Tibial artery (tissue), 4 donors: ENCODE measurements around the gene NCOA3.
"Not testable (repeated sequence)": the region's sequence is repeated elsewhere in the genome, so short reads cannot be mapped to it uniquely, and the experiment has no call there.

Source experiments
- DNase-seq, 2 donors: peaks; one replicate each; pipeline ENCODE4 v3.0.0-alpha.2; 2019
- H3K27ac ChIP-seq, 2 donors: fragments of 200-600 bp; sonication (generic) in 1 of 2; 1 replicate in 1 of 2; 2 replicates in 1 of 2; pipeline ENCODE4 v1.5.1; 2018 to 2019; ENCODE audit warnings: mild to moderate bottlenecking in 1 of 2
- H3K27me3 ChIP-seq, 2 donors: fragments of 200-600 bp; sonication (generic) in 1 of 2; one replicate each; pipeline versions ENCODE4 v1.5.1 to v1.6.0; 2016 to 2019
- H3K36me3 ChIP-seq, 3 donors: fragments of 200-600 bp; sonication (generic) in 2 of 3; one replicate each; pipeline ENCODE4 v1.5.1; 2016 to 2019; ENCODE audit warnings: mild to moderate bottlenecking in 2 of 3
- H3K4me1 ChIP-seq, 4 donors: fragments of 200-600 bp; sonication (generic) in 2 of 4; 1 replicate in 3 of 4; 2 replicates in 1 of 4; pipeline ENCODE4 v1.5.1; 2016 to 2019
- H3K4me3 ChIP-seq, 2 donors: fragments of 200-600 bp; sonication (generic) in 1 of 2; 1 replicate in 1 of 2; 2 replicates in 1 of 2; pipeline ENCODE4 v1.5.1; 2018 to 2019; ENCODE audit warnings: mild to moderate bottlenecking in 2 of 2
- H3K9me3 ChIP-seq, 3 donors: fragments of 200-600 bp; sonication (generic) in 1 of 3; one replicate each; pipeline ENCODE4 v1.5.1; 2016 to 2019
- CTCF ChIP-seq, 2 experiments: fragments of 200-600 bp in 1 of 2; fragments of 450-650 bp in 1 of 2; IDR thresholded peaks; one replicate each; pipeline ENCODE4 v1.5.1; 2017 to 2019; ENCODE audit warnings: antibody characterized with exemption in 2 of 2, mild to moderate bottlenecking in 1 of 2, moderate library complexity in 1 of 2
- intact Hi-C: fragments of 100-400 bp; cut with DNase I; formaldehyde crosslinking; loops from one replicate; pipeline ENCODE4 v1.15.0; 2023; ENCODE audit warnings: low total_unique reads

The NCOA3 gene

GRCh38 chr20:47493175-47493962 is 8.3 kb upstream of the NCOA3 start:
- no peaks in the 10 kb centered on the region for H3K27me3 ChIP-seq
- H3K36me3 ChIP-seq = no peaks in the 10 kb centered on the region
- H3K27ac ChIP-seq = peak overlapping the region; percentile 65 to 76
- peaks cover 0 to 22% (median 17%) of the 10 kb centered on the region in 4 donors for H3K4me1 ChIP-seq
- TF ChIP-seq CTCF (IDR thresholded peaks at IDR 0.05) = no peak
- intact Hi-C loops = no loop called here
- peak overlapping the region in 1 of 2 donors; percentile 9 for H3K4me3 ChIP-seq
- H3K9me3 ChIP-seq = no peaks in the 10 kb centered on the region
- peak; percentile 92 to 94 for DNase-seq

- H3K4me3 ChIP-seq = no peak overlapping the region
- no peak for DNase-seq
- intact Hi-C loops = no loop called here
Observed at GRCh38 chr20:47493963-47494293, 7.8 kb upstream of the NCOA3 start.

GRCh38 chr20:47494606-47495005 is 7.1 kb upstream of the NCOA3 start:
- H3K36me3 ChIP-seq, intact Hi-C loops, H3K4me3 ChIP-seq, H3K9me3 ChIP-seq, H3K27me3 ChIP-seq: not testable (repeated sequence)
- DNase-seq = peak in 1 of 2 donors; percentile 19
- Histone ChIP-seq H3K27ac (peak overlapping the region in 1 of 2 donors; percentile 65), H3K4me1 (peaks cover 0 to 22% (median 17%) of the 10 kb centered on the region in 4 donors)

More at GRCh38 chr20:47493963-47494293, 7.8 kb upstream of the NCOA3 start:
- Histone ChIP-seq H3K9me3 (no peaks in the 10 kb centered on the region), H3K36me3 (no peaks in the 10 kb centered on the region), H3K27me3 (no peaks in the 10 kb centered on the region), H3K4me1 (peaks cover 0 to 22% (median 17%) of the 10 kb centered on the region in 4 donors), H3K27ac (peak overlapping the region; percentile 65 to 76)
- no peak for TF ChIP-seq CTCF (IDR thresholded peaks at IDR 0.05)

GRCh38 chr20:47496118-47496517 is 5.6 kb upstream of the NCOA3 start:
- no peak overlapping the region for H3K4me3 ChIP-seq

GRCh38 chr20:47498606-47499005 is 3.1 kb upstream of the NCOA3 start:
- no peak for TF ChIP-seq CTCF (IDR thresholded peaks at IDR 0.05)
- Histone ChIP-seq H3K36me3 (no peaks in the 10 kb centered on the region), H3K4me1 (peaks cover 0 to 21% (median 13%) of the 10 kb centered on the region in 4 donors), H3K9me3 (no peaks in the 10 kb centered on the region), H3K27ac (no peak overlapping the region), H3K27me3 (no peaks in the 10 kb centered on the region), H3K4me3 (no peak overlapping the region)
- intact Hi-C loops = no loop called here
- DNase-seq = peak in 1 of 2 donors; percentile 2

More at GRCh38 chr20:47496118-47496517, 5.6 kb upstream of the NCOA3 start:
- no peak for DNase-seq
- no peaks in the 10 kb centered on the region for H3K36me3 ChIP-seq
- TF ChIP-seq CTCF (IDR thresholded peaks at IDR 0.05) = no peak
- peaks cover 0 to 23% (median 18%) of the 10 kb centered on the region in 4 donors for H3K4me1 ChIP-seq
- H3K27me3 ChIP-seq = no peaks in the 10 kb centered on the region
- intact Hi-C loops = no loop called here
- no peak overlapping the region for H3K27ac ChIP-seq
- H3K9me3 ChIP-seq = no peaks in the 10 kb centered on the region

GRCh38 chr20:47499053-47499452 is 2.6 kb upstream of the NCOA3 start:
- Histone ChIP-seq H3K36me3 (no peaks in the 10 kb centered on the region), H3K9me3 (no peaks in the 10 kb centered on the region), H3K27me3 (no peaks in the 10 kb centered on the region), H3K27ac (no peak overlapping the region), H3K4me3 (no peak overlapping the region), H3K4me1 (peaks cover 0 to 21% (median 10%) of the 10 kb centered on the region in 4 donors)
- DNase-seq = peak in 1 of 2 donors; percentile 1
- TF ChIP-seq CTCF (IDR thresholded peaks at IDR 0.05) = no peak
- intact Hi-C loops = no loop called here

- DNase-seq, H3K27me3 ChIP-seq, H3K9me3 ChIP-seq, intact Hi-C loops, H3K4me3 ChIP-seq, H3K36me3 ChIP-seq: not testable (repeated sequence)
- Histone ChIP-seq H3K27ac (peak overlapping the region; percentile 97), H3K4me1 (peaks cover 0 to 24% (median 8%) of the 10 kb centered on the region in 4 donors)
Observed at GRCh38 chr20:47500082-47500481, 1.6 kb upstream of the NCOA3 start.
